Measurements from ENCODE around the gene LTBP2. TPM values are rescaled to one million over a fixed set of nuclear protein-coding genes. Genes with fewer than 3 reads are reported as not detected.
A peak's percentile ranks its signal among the peaks of the same experiment; 100 is the strongest.

The LTBP2 gene
- total RNA-seq, 2 experiments from 2014 or later: 0.10 to 0.31 TPM

DNA sequence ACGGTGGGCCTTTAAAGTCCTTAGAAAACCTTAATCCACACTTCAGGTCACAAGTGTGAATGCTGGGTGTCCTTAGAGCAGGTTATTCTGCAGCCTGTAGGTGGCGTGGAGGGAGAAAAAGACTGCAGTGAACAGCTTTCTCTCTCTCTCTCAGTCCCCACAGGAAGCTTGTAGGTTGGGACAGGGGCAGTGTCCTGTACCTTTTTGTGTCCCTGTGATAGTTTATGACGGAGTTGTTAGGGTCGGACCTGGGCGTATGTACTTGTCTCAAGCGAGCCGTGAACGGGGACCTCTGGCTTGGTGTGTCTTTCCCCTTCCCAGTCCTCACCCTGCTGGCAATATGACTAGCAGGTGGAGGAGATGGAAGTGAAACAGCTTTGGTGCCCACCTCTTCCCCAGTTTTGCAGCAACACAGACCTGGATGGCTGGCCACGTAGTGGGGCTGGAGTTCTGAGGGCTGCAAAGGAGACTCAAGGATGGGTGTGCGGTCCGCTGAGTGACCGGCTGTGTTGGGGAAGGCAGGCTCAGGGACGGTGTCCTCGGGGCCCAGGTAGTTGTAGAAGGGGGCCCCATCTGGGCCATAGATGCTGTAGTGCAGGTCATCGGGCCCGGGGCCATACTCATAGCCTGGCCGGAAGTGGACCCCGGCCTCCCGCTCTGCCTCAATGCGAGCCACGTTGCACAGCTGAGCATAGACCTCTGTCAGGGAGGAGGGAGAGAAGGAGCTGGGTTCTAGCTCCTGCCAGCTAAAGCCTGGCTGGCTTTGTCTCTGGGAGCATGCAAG, 109.6 kb downstream of the LTBP2 start:
- ChIA-PET POLR2A (no interaction called here), CTCF (interaction anchor here (0.8 to 1.1 kb wide), 3 partner anchors 13 to 106 kb away, joined by 3 read pairs; no protein-coding TSS in a partner anchor)
- Mint-ChIP-seq H3K27me3 (no peaks in the 10 kb centered on the region), H3K9me3 (no peaks in the 10 kb centered on the region), H3K27ac (no peak overlapping the region), H3K4me3 (no peak overlapping the region), H3K36me3 (no peaks in the 10 kb centered on the region), H3K4me1 (ENCODE audit: low read depth) (no peaks in the 10 kb centered on the region)
- intact Hi-C loops (cut with micrococcal nuclease): no loop called here
- DNase-seq: peak; percentile 18

DNA sequence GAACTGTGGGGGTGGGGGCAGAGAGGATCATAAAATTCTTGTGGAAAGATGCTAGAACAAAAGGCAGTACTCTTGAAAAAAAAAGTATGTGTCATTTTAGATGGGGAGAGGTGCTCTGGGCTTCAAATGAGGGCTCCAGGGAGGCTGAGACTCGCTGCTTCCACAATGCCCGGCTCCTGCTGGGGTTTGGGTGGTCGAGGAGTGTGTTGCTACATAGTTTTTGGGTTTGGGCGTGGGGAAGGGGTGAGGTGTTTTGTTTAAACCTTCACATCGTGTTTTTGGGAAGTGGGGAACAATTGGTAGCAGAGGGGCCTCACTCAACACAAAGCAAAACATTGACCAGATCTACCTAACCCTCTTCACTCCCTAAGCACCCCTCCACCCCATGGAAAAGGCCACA, 110.3 kb downstream of the LTBP2 start:
- intact Hi-C loops (cut with micrococcal nuclease): no loop called here
- ChIA-PET CTCF (interaction anchor here (0.8 to 1.1 kb wide), 2 partner anchors 12 to 107 kb away, joined by 3 read pairs; no protein-coding TSS in a partner anchor), POLR2A (no interaction called here)
- no peaks in the 10 kb centered on the region for H3K9me3 Mint-ChIP-seq
- H3K4me3 Mint-ChIP-seq: no peak overlapping the region
- H3K4me1 Mint-ChIP-seq (ENCODE audit: low read depth): no peaks in the 10 kb centered on the region
- no peak overlapping the region for H3K27ac Mint-ChIP-seq
- no peaks in the 10 kb centered on the region for H3K27me3 Mint-ChIP-seq
- no peaks in the 10 kb centered on the region for H3K36me3 Mint-ChIP-seq
- DNase-seq: no peak

DNA sequence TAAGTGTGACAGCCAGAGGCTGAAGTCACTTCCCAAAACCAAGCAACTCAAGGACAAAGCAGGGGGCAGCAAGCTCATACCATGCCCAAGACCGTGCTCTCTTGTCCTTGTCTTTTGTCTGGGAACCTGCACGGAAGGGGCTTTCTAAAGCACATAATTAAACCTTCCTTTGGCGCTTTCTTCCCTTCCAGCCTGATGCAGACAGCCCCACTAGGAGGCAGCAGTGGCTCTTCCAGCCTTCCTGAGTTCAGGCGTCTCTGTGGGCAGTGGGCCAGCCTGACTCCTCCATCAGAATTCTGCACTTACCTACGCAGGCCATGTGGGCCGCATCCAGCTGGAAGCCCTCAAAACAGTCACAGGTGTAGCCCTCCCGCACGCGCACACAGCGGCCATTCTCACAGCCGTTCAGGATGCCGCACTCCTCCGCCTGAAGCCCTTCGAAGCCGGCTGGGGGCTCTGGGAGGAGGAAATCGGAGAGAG, 110.9 kb downstream of the LTBP2 start:
- CTCF ChIA-PET: no interaction called here
- Mint-ChIP-seq H3K27me3 (no peaks in the 10 kb centered on the region), H3K9me3 (no peaks in the 10 kb centered on the region), H3K36me3 (no peaks in the 10 kb centered on the region), H3K4me1 (ENCODE audit: low read depth) (no peaks in the 10 kb centered on the region), H3K27ac (no peak overlapping the region), H3K4me3 (no peak overlapping the region)
- intact Hi-C loops (cut with micrococcal nuclease): no loop called here
- no peak for DNase-seq
- POLR2A ChIA-PET: no interaction called here

DNA sequence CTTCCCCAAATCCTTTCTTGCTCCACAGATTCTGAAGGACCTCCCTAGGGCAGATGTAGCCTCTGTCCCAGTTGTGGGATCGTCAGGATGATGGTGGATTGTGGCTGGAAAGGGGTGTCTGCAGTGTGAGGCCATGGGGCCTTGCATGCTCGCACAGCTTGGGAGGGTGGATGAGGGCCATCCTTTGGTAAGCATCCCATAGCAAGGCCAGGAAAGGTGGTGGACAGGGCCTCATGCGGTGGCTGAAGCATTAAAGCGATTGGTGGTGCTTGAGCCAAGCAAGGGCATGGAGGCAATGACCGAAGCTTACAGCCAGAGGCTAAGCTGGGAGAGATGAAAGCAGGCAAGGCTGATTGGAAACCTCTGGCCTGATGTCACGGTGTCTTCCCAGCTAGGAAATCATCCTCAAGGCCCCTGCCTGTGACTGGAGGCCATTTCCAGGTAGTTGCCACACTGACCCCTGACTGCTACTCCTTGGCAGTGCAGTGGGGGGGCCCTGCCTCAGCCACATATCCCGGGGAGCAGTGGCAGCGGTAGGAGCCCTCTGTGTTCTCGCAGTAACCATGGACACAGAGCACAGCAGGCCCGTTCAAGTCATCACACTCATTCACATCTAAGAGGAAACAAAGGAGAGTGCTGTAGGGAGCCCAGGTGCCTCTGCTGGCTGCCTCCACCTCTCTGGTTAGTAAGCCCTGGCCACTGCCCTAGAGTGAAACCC, 111.5 kb downstream of the LTBP2 start:
- no peaks in the 10 kb centered on the region for H3K9me3 Mint-ChIP-seq
- H3K27me3 Mint-ChIP-seq: no peaks in the 10 kb centered on the region
- peaks cover under 1% of the 10 kb centered on the region for H3K4me1 Mint-ChIP-seq (ENCODE audit: low read depth)
- ChIA-PET CTCF (interaction anchor here (0.7 kb wide), 1 partner anchor 112 kb away, joined by 4 read pairs; no protein-coding TSS in a partner anchor), POLR2A (no interaction called here)
- H3K27ac Mint-ChIP-seq: no peak overlapping the region
- intact Hi-C loops (cut with micrococcal nuclease): no loop called here
- no peaks in the 10 kb centered on the region for H3K36me3 Mint-ChIP-seq
- no peak for DNase-seq
- no peak overlapping the region for H3K4me3 Mint-ChIP-seq

DNA sequence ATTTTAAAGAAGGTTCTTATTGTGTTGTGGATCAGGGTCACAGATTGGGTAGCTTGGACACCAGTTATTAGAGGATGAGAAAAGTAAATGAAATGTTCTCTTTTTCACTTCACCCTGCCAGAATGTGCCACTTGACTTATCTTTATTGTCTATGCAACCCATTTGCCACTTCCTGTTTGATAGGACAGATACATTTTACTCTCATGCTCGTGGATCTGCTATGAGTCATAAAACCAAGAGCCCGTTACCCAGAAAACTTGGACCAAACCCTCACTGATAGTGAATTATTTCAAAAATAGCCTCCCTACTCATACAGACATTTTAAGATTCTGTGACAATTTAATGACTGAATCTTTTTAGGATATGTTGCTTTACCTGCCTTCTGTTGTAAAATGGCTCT, 116.7 kb downstream of the LTBP2 start:
- peak overlapping the region; percentile 87 for H3K4me3 Mint-ChIP-seq
- ChIA-PET POLR2A (no interaction called here), CTCF (interaction anchor here (1.2 kb wide), 1 partner anchor 116 kb away, joined by 3 read pairs; the partner anchor contains the start of gene LTBP2)
- H3K27ac Mint-ChIP-seq: no peak overlapping the region
- no peaks in the 10 kb centered on the region for H3K9me3 Mint-ChIP-seq
- peaks cover 16% of the 10 kb centered on the region for H3K4me1 Mint-ChIP-seq (ENCODE audit: low read depth)
- peaks cover 2% of the 10 kb centered on the region for H3K36me3 Mint-ChIP-seq
- intact Hi-C loops (cut with micrococcal nuclease): no loop called here
- no peaks in the 10 kb centered on the region for H3K27me3 Mint-ChIP-seq
- no peak for DNase-seq

DNA sequence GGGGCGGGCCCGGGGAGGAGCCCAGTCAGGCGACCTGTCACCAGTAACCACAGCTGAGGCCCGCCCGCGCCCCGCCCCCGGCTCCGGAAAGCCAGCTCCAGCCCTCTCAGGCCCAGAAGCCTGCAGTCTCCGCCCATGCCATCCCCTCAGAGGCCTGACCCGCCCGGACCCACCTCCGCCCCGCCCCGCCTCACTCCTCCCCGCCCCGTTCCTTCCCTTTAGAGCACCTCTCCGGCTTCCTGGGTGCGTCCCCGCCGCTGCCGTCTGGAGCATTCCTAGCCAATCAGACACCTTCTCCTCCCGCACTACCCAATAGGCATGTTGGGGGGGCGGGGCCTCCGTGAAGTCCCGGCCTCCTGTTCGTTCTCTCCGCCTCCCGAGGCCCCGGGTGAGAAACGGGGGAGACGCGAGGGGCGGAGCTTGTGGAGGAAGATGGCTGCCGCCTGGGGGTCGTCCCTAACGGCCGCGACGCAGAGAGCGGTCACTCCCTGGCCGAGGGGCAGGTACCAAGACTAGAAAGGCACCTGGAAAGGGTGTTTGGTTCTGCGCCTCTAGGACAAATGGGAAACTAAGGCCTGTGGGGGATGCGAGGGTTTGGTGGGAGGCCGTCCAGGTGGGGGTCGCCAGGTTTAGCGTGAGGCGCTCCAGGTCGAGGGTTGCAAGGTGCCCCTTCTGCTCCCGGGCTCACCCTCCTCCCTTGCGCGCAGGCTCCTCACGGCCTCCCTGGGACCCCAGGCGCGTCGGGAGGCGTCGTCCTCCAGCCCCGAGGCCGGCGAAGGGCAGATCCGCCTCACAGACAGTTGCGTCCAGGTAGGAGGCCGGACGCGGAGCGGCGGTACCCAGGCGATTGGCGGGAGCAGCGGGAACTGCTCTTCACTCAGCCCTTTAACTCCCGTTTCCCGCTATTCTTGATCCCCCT, 118.4 kb downstream of the LTBP2 start, which contains the start of gene ISCA2:
TSS of gene ISCA2 (plus strand) at position 423 of the 919 bp plus-strand sequence. CDS start at position 433, 10 bp downstream.
- POLR2A ChIA-PET: interaction anchor here (1.1 to 1.4 kb wide), 2 partner anchors 118 to 270 kb away, joined by 4 read pairs; partner anchors contain the start of genes LTBP2 and YLPM1
- intact Hi-C loops (cut with micrococcal nuclease): loop anchor here (1.0 to 5.0 kb wide), 8 partner anchors 91 to 753 kb away; partner anchors contain the start of genes ABCD4, ALDH6A1, AREL1 and FCF1
- CTCF ChIA-PET: interaction anchor here (0.6 to 1.3 kb wide), 3 partner anchors 79 to 270 kb away, joined by 3 to 4 read pairs (median 3); partner anchors contain the start of gene YLPM1
- Mint-ChIP-seq H3K9me3 (no peaks in the 10 kb centered on the region), H3K36me3 (peaks cover 2% of the 10 kb centered on the region), H3K27me3 (no peaks in the 10 kb centered on the region), H3K4me3 (peak within 1 kb of the TSS; percentile 87), H3K4me1 (ENCODE audit: low read depth) (peaks cover 21% of the 10 kb centered on the region), H3K27ac (peak within 1 kb of the TSS; percentile 80)
- DNase-seq: peak; percentile 100

DNA sequence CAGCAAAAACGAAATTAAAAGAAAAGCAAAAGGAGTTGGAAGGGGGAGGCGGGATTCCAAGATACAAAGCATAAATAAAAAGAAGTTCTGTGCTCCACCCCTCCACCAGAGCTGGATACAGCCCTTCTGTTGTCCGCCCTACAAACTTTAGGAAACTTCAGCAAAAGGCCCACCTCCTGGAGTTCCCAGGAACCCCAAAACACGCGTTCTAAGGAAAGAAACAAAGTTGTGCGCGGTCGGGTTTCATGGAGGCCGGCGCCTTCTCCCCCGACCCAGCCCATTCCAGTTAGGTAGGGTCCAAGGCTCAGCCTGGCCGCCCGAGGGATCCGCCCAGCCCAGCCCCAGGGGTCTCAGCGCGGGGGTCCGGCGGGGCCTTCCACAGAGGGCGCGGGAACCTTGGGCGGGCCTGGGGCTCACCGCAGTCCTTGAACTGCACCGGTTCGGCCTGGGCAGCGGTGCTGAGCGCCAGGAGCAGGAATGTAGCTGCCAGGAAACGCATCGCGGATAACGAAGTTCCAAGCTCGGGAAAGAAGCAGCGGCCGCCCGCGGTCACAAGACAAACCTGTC, 119.2 kb downstream of the LTBP2 start, which contains the start of gene NPC2:
TSS of gene NPC2 (minus strand) at position 530 of the 567 bp plus-strand sequence. CDS start at position 499, 31 bp downstream.
- Mint-ChIP-seq H3K4me3 (peak within 1 kb of the TSS; percentile 87), H3K9me3 (no peaks in the 10 kb centered on the region), H3K27ac (peak within 1 kb of the TSS; percentile 80), H3K36me3 (peaks cover 2% of the 10 kb centered on the region), H3K27me3 (no peaks in the 10 kb centered on the region), H3K4me1 (ENCODE audit: low read depth) (peaks cover 21% of the 10 kb centered on the region)
- intact Hi-C loops (cut with micrococcal nuclease): loop anchor here (1.0 to 5.0 kb wide), 9 partner anchors 92 to 754 kb away; partner anchors contain the start of genes ABCD4, ALDH6A1, AREL1 and FCF1
- CTCF ChIA-PET: interaction anchor here (0.6 to 1.3 kb wide), 3 partner anchors 80 to 270 kb away, joined by 3 to 4 read pairs (median 3); partner anchors contain the start of gene YLPM1
- POLR2A ChIA-PET: interaction anchor here (1.1 to 1.4 kb wide), 2 partner anchors 119 to 271 kb away, joined by 4 read pairs; partner anchors contain the start of genes LTBP2 and YLPM1
- DNase-seq: no peak

DNA sequence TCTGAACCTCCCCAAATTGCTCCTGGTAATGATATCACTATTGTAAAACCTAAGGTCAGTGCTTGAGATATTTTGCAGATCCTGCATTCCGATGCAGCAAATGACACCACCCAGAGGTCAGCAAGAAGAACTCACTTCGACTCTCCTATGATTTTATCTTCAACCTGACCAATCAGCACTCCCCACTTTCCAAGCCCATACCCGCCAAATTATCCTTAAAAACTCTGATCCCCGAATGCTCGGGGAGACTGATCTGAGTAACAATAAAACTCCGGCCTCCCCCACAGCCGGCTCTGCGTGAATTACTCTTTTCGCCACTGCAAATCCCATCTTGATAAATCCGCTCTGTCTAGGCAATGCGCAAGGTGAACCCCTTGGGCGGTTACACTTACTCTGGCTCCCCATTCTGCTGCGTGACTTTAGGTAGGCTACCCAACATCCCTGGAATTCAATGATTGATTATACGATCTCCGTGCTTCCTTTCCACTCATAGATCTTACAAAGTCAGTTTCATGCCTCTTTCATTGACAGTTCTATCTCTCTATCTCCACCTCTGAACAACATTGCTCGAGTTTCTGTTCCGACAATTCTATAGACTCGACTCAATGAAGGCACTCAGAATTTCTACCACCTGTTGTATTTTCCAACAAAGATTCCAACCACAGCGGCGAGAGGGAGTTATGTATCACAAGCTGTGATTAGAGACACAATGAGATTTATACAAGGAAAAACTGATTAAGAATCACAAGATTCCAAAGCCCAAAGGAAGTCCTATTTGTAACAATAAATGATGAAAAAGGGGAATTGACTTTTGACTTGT, 119.9 kb downstream of the LTBP2 start:
- Mint-ChIP-seq H3K9me3 (no peaks in the 10 kb centered on the region), H3K4me1 (ENCODE audit: low read depth) (peaks cover 21% of the 10 kb centered on the region), H3K27ac (no peak overlapping the region), H3K27me3 (no peaks in the 10 kb centered on the region), H3K4me3 (no peak overlapping the region), H3K36me3 (peaks cover 2% of the 10 kb centered on the region)
- peak; percentile 22 for DNase-seq
- intact Hi-C loops (cut with micrococcal nuclease): loop anchor here (1.0 to 5.0 kb wide), 8 partner anchors 93 to 755 kb away; partner anchors contain the start of genes ABCD4, ALDH6A1, AREL1 and FCF1
- ChIA-PET POLR2A (no interaction called here), CTCF (interaction anchor here (1.0 to 1.3 kb wide), 2 partner anchors 83 to 271 kb away, joined by 3 read pairs; partner anchors contain the start of gene YLPM1)

DNA sequence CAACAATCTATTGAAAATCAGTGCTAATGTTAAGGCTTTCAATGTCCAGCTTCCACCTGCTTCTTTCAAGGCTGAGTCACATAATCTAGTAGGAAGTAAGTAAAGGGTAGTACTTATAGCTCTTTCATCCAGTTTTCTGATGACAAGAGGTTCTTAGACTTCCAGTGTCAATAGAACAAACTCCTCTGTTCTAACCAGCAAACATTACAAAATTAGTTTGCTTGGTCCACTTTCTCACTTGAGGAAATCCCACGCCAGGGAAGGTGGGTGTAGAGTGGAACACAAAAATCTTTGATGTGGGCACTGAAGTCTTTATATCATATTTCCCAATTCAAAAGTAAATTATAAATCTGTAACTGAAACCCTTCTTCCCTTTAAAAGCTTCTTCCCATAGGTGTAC, 121.6 kb downstream of the LTBP2 start:
- DNase-seq: no peak
- ChIA-PET CTCF (interaction anchor here (0.6 to 1.8 kb wide), 6 partner anchors 12 to 132 kb away, joined by 3 to 5 read pairs (median 3); no protein-coding TSS in a partner anchor), POLR2A (no interaction called here)
- H3K4me1 Mint-ChIP-seq (ENCODE audit: low read depth): peaks cover 20% of the 10 kb centered on the region
- H3K36me3 Mint-ChIP-seq: peaks cover 2% of the 10 kb centered on the region
- no peaks in the 10 kb centered on the region for H3K27me3 Mint-ChIP-seq
- no peak overlapping the region for H3K4me3 Mint-ChIP-seq
- no peak overlapping the region for H3K27ac Mint-ChIP-seq
- intact Hi-C loops (cut with micrococcal nuclease): loop anchor here (5.0 kb wide), 2 partner anchors 127 to 347 kb away; no protein-coding TSS in a partner anchor
- no peaks in the 10 kb centered on the region for H3K9me3 Mint-ChIP-seq

DNA sequence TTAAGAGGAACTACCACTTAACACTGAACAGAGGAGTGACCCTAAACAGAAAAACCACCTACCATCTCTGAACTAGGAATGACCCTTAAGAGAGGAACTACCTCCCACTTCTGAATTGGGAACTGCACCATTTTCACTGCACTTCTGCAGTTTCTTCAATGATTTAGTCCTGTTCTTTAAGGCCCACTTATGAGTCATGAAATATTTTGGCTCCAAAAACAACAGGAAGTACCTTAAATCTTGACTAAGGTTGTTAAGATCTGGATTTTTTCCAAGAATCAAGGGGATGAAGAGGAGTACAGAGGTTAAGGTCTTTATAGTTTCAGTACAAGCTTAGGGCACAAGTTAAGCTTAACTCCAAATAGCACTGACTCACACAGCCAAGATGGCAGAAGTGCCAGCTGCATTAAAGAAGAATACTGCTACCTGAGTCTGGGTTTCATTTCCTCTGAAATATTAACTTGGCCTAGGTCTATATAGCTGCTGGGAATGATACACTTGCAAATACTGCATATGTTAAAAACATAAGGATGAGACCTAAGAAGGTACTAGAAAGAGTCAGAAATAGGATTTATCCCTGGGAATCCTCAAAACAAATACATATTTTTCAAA, 123.1 kb downstream of the LTBP2 start:
- H3K27ac Mint-ChIP-seq: no peak overlapping the region
- H3K9me3 Mint-ChIP-seq: no peaks in the 10 kb centered on the region
- H3K4me1 Mint-ChIP-seq (ENCODE audit: low read depth): peaks cover 5% of the 10 kb centered on the region
- H3K27me3 Mint-ChIP-seq: no peaks in the 10 kb centered on the region
- CTCF ChIA-PET: interaction anchor here (1.4 kb wide), 1 partner anchor 13 kb away, joined by 3 read pairs; no protein-coding TSS in a partner anchor
- intact Hi-C loops (cut with micrococcal nuclease): no loop called here
- H3K4me3 Mint-ChIP-seq: no peak overlapping the region
- POLR2A ChIA-PET: no interaction called here
- DNase-seq: no peak
- H3K36me3 Mint-ChIP-seq: peaks cover 6% of the 10 kb centered on the region
